ENCODE data around the gene KAT6B.

DNA sequence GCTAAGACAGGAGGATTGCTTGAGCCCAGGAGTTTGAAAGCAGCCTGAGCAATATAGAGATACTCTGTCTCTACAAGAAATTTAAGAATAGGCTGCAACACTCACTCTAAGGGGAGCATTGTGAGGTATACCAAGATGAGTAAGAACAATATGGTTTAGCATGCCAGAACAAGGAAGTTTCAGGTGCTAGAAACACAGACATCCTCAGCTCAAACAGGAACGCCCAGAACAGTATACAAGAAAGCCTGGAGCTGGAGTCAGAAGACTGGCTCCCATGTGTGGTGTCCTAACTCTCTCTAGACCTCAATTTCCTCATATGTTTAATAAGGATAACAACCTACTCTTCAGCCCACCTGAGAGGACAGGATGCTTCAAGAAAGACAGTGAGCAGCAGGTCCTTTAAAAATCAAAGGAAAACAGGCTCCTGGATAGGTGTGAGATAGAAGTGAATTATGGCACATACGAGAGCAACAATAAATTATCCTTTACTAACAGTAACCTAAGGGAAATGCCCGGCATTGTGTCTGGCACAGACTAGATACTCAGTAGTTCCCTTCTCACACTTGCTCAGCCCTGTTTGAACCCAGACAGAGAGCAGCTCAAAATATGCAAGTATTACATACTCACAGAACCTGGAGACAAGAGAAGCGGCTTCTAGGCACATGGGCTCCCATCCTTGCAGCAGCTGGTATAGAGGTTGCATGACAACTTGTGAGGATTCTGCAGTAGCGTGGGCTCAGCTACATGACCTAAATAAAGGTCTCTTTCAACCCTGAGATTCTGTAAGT lies 45.4 kb downstream of the KAT6B start:
- TF ChIP-seq, protein P1, sequence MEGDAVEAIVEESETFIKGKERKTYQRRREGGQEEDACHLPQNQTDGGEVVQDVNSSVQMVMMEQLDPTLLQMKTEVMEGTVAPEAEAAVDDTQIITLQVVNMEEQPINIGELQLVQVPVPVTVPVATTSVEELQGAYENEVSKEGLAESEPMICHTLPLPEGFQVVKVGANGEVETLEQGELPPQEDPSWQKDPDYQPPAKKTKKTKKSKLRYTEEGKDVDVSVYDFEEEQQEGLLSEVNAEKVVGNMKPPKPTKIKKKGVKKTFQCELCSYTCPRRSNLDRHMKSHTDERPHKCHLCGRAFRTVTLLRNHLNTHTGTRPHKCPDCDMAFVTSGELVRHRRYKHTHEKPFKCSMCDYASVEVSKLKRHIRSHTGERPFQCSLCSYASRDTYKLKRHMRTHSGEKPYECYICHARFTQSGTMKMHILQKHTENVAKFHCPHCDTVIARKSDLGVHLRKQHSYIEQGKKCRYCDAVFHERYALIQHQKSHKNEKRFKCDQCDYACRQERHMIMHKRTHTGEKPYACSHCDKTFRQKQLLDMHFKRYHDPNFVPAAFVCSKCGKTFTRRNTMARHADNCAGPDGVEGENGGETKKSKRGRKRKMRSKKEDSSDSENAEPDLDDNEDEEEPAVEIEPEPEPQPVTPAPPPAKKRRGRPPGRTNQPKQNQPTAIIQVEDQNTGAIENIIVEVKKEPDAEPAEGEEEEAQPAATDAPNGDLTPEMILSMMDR (IDR thresholded peaks at IDR 0.05; ENCODE audit: insufficient read depth, low read depth, low read length), result no peak
- no peak for TF ChIP-seq EZH2 (IDR thresholded peaks at IDR 0.05; ENCODE audit: insufficient read depth, low read length)

Data from astrocyte (in vitro differentiated cells and primary cell).